MM.1S (cell line): ENCODE measurements around the gene ZIC2.

Source experiments
- CTCF ChIP-seq: fragments of 300-600 bp; sonication (generic); IDR thresholded peaks from 2 replicates; pipeline ENCODE4 v1.5.1; 2016; ENCODE audit warnings: antibody characterized with exemption, low read length, mixed read lengths
- EZH2 ChIP-seq: fragments of 300-600 bp; sonication (generic); optimal IDR thresholded peaks from 2 replicates; pipeline ENCODE3; 2017; ENCODE audit warnings: low read depth, mild to moderate bottlenecking, antibody characterized with exemption, low read length, mixed read lengths
- EZH2phosphoT487 ChIP-seq: fragments of 300-600 bp; sonication (generic); IDR thresholded peaks from 2 replicates; pipeline ENCODE4 v1.6.1; 2018; ENCODE audit warnings: antibody characterized with exemption, low read length

GRCh38 chr13:99969453-99969918 is 12.1 kb upstream of the ZIC2 start:
- TF ChIP-seq CTCF (no peak), EZH2phosphoT487 (no peak), EZH2 (no peak)
